Colonic mucosa (tissue), 4 donors: Measurements from ENCODE around the gene MYLK. TPM values are rescaled to one million over a fixed set of nuclear protein-coding genes. Genes with fewer than 3 reads are reported as not detected.

Experiments
- DNase-seq: peaks from one replicate; pipeline ENCODE4 v3.0.0-alpha.2; 2020
- H3K27ac ChIP-seq: fragments of 200-600 bp; one replicate; pipeline ENCODE4 v1.8.0; 2021
- H3K27me3 ChIP-seq: fragments of 200-600 bp; one replicate; pipeline ENCODE4 v1.8.0; 2021
- H3K36me3 ChIP-seq: fragments of 200-600 bp; one replicate; pipeline ENCODE4 v1.8.0; 2021
- H3K4me1 ChIP-seq: fragments of 200-600 bp; one replicate; pipeline ENCODE4 v1.8.0; 2021; ENCODE audit warnings: mild to moderate bottlenecking
- H3K4me3 ChIP-seq: fragments of 200-600 bp; one replicate; pipeline ENCODE4 v1.8.0; 2021
- H3K9ac ChIP-seq, 2 donors: one replicate each; pipeline ENCODE4 v1.7.0; 2013; ENCODE audit warnings: control low read depth in 2 of 2, low read depth in 2 of 2, low read length in 2 of 2
- H3K9me3 ChIP-seq: fragments of 200-600 bp; one replicate; pipeline ENCODE4 v1.8.0; 2021
- intact Hi-C: fragments of 100-400 bp; cut with DNase I; formaldehyde crosslinking; loops from one replicate; pipeline ENCODE4 v1.14.1; 2022
- total RNA-seq, 2 donors: library from RNA; stranded (reverse); fragmentation: NEBNext Ultra II Directional in 1 of 2; extraction: Animal tissue kit (Norgen Biotek cat#: 25700) in 1 of 2; gene quantifications; one replicate each; pipeline ENCODE4 v1.2.1, GENCODE V29; 2021
- TF ChIP-seq, protein P1 (sequence below): fragments of 200-600 bp; IDR thresholded peaks from one replicate; pipeline ENCODE4 v1.8.0; 2022; ENCODE audit warnings: antibody characterized with exemption, mild to moderate bottlenecking
- donor health status: healthy.
- donor health status: DM: no; HTN: no; CAD: no.
- donor health status: DM: no; HTN: no; CAD: no.

MYLK gene
- total RNA-seq, 2 donors from 2014 or later: 58.8 to 267 TPM

GRCh38 chr3:123877965-123878364 is 6.2 kb downstream of the MYLK start:
- Histone ChIP-seq H3K9ac (no peak overlapping the region), H3K27me3 (no peaks in the 10 kb centered on the region), H3K4me3 (no peak overlapping the region), H3K9me3 (no peaks in the 10 kb centered on the region), H3K36me3 (no peaks in the 10 kb centered on the region), H3K27ac (no peak overlapping the region), H3K4me1 (peaks cover under 1% of the 10 kb centered on the region)
- intact Hi-C loops: no loop called here
- DNase-seq: no peak
- TF ChIP-seq, protein P1, sequence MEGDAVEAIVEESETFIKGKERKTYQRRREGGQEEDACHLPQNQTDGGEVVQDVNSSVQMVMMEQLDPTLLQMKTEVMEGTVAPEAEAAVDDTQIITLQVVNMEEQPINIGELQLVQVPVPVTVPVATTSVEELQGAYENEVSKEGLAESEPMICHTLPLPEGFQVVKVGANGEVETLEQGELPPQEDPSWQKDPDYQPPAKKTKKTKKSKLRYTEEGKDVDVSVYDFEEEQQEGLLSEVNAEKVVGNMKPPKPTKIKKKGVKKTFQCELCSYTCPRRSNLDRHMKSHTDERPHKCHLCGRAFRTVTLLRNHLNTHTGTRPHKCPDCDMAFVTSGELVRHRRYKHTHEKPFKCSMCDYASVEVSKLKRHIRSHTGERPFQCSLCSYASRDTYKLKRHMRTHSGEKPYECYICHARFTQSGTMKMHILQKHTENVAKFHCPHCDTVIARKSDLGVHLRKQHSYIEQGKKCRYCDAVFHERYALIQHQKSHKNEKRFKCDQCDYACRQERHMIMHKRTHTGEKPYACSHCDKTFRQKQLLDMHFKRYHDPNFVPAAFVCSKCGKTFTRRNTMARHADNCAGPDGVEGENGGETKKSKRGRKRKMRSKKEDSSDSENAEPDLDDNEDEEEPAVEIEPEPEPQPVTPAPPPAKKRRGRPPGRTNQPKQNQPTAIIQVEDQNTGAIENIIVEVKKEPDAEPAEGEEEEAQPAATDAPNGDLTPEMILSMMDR: no peak

DNA sequence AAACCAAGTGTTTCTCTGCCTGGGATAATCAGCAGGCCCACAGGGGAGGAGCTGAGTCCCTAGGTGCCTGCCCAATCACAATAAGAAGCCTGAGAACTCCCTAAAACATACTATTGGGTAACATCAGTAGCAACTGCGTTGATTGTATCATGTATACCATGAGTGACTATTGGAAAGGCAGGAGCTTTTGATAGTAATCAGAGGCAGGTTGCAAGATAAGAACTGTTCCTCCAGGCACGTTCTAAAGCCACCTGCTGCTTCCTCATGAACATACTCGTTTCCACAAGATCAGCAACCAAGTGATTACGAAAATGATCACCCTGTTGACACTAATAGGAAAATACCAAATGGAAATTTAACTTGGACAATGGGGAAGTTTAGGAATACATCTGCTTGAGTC is 6.7 kb downstream of the MYLK start:
- no peak for DNase-seq
- no peak overlapping the region for H3K9ac ChIP-seq
- H3K36me3 ChIP-seq: no peaks in the 10 kb centered on the region
- no peaks in the 10 kb centered on the region for H3K27me3 ChIP-seq
- H3K4me1 ChIP-seq: no peaks in the 10 kb centered on the region
- no peak overlapping the region for H3K4me3 ChIP-seq
- H3K27ac ChIP-seq: no peak overlapping the region
- no peaks in the 10 kb centered on the region for H3K9me3 ChIP-seq
- TF ChIP-seq, protein P1: no peak
- intact Hi-C loops: no loop called here

DNA sequence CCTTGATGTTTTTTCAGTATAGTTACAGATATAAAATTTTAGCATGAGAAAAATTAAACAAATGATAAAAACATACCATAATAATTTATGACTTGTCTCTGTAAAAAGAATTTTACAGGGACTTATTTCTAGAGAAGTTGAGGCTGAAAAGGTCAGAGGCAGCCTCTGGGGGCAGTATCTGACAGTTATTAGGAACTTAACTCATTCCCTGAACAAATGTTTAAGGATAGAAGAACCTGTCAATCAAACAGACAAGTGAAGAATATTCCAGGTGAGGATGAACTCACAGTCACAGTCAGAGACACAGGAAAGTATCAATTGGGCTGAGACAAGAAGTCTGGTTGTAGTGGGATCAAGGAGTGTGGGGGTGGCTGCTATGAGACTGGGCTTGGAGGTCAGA is 7.3 kb downstream of the MYLK start:
- H3K4me1 ChIP-seq: no peaks in the 10 kb centered on the region
- TF ChIP-seq, protein P1: no peak
- intact Hi-C loops: no loop called here
- no peaks in the 10 kb centered on the region for H3K27me3 ChIP-seq
- no peak overlapping the region for H3K4me3 ChIP-seq
- DNase-seq: no peak
- no peaks in the 10 kb centered on the region for H3K9me3 ChIP-seq
- H3K27ac ChIP-seq: no peak overlapping the region
- H3K36me3 ChIP-seq: no peaks in the 10 kb centered on the region
- H3K9ac ChIP-seq: no peak overlapping the region

- DNase-seq: no peak
- Histone ChIP-seq H3K27ac (no peak overlapping the region), H3K4me1 (no peaks in the 10 kb centered on the region), H3K9me3 (no peaks in the 10 kb centered on the region), H3K4me3 (no peak overlapping the region), H3K27me3 (no peaks in the 10 kb centered on the region), H3K9ac (no peak overlapping the region), H3K36me3 (no peaks in the 10 kb centered on the region)
- TF ChIP-seq, protein P1: no peak
- intact Hi-C loops: no loop called here
Measured at GRCh38 chr3:123872621-123873020, 11.5 kb downstream of the MYLK start.

- Histone ChIP-seq H3K9ac (no peak overlapping the region), H3K27me3 (no peaks in the 10 kb centered on the region), H3K4me1 (no peaks in the 10 kb centered on the region), H3K4me3 (no peak overlapping the region), H3K36me3 (no peaks in the 10 kb centered on the region), H3K27ac (no peak overlapping the region), H3K9me3 (no peaks in the 10 kb centered on the region)
- intact Hi-C loops: no loop called here
- TF ChIP-seq, protein P1: no peak
- DNase-seq: no peak
Measured at GRCh38 chr3:123871946-123872345, 12.2 kb downstream of the MYLK start.

GRCh38 chr3:123870033-123870432 is 14.1 kb downstream of the MYLK start:
- no peaks in the 10 kb centered on the region for H3K4me1 ChIP-seq

More at GRCh38 chr3:123870033-123870432, 14.1 kb downstream of the MYLK start:
- intact Hi-C loops: no loop called here
- TF ChIP-seq, protein P1: no peak
- no peak overlapping the region for H3K27ac ChIP-seq
- H3K27me3 ChIP-seq: no peaks in the 10 kb centered on the region
- no peaks in the 10 kb centered on the region for H3K9me3 ChIP-seq
- H3K4me3 ChIP-seq: no peak overlapping the region
- no peaks in the 10 kb centered on the region for H3K36me3 ChIP-seq
- H3K9ac ChIP-seq: no peak overlapping the region
- no peak for DNase-seq
